A549 (cell line): ENCODE measurements around the gene KMO. TPM values are rescaled to one million over a fixed set of nuclear protein-coding genes. Genes with fewer than 3 reads are reported as not detected.

Experiments
- ATAC-seq, 2 experiments: fragments of 200-7000 bp in 1 of 2; fragments of >200 bp in 1 of 2; cut with Nextera tagmentation in 1 of 2; cut with Tn5 transposase in 1 of 2; 3 replicates each; pipeline versions ENCODE4 v1.8.0 to v1.9.1; 2018 to 2020; ENCODE audit warnings: mild to moderate bottlenecking in 1 of 2, moderate library complexity in 1 of 2
- CTCF ChIA-PET: fragments of 300-600 bp; sonication (Branson Sonifier 250); formaldehyde crosslinking; extraction: SDS; loops from one replicate; lab custom pipeline; 2021; ENCODE audit warnings: antibody characterized with exemption, inconsistent platforms; lab: Yijun Ruan, JAX
- POLR2A ChIA-PET: fragments of 350-600 bp; formaldehyde crosslinking; extraction: SDS; loops from one replicate; lab custom pipeline; 2021; ENCODE audit warnings: antibody characterized with exemption, inconsistent platforms; lab: Yijun Ruan, JAX
- DNase-seq, 2 experiments: peaks; one replicate each; pipeline versions ENCODE4 v3.0.0 to v3.0.0-alpha.2; 2011 to 2016; ENCODE audit warnings: low read depth in 1 of 2, low spot score in 1 of 2
- FAIRE-seq: peaks from 2 replicates; lab custom pipeline; 2011; peaks lifted over from hg19 to GRCh38; lab: Jason Lieb, UNC
- H3K27ac ChIP-seq, 2 experiments: fragments of >200 bp; sonication (Bioruptor Twin); formaldehyde crosslinking; 3 replicates each; pipeline ENCODE4 v1.5.1; 2016 to 2017
- H3K4me1 ChIP-seq: fragments of >200 bp; sonication (Bioruptor Twin); formaldehyde crosslinking; 3 replicates; pipeline ENCODE4 v1.6.1; 2016
- H3K4me2 ChIP-seq: fragments of >200 bp; sonication (Bioruptor Twin); formaldehyde crosslinking; 3 replicates; pipeline ENCODE4 v1.6.1; 2016
- H3K4me3 ChIP-seq: fragments of >200 bp; sonication (Bioruptor Twin); formaldehyde crosslinking; 3 replicates; pipeline ENCODE4 v1.5.1; 2016
- H3K9me3 ChIP-seq: fragments of >200 bp; sonication (Bioruptor Twin); formaldehyde crosslinking; 3 replicates; pipeline ENCODE4 v1.6.1; 2016
- CBX2 ChIP-seq: fragments of 200-600 bp; sonication (generic); IDR thresholded peaks from 2 replicates; pipeline ENCODE4 v1.6.1; 2016; ENCODE audit warnings: low read depth, mild to moderate bottlenecking, borderline replicate concordance
- EHMT2 ChIP-seq: fragments of 200-600 bp; sonication (generic); IDR thresholded peaks from 2 replicates; pipeline ENCODE4 v1.6.1; 2016; ENCODE audit warnings: antibody characterized with exemption, low read depth, mild to moderate bottlenecking, moderate library complexity
- FOXS1 ChIP-seq: fragments of 250-450 bp; sonication (Bioruptor Pico); IDR thresholded peaks from 2 replicates; pipeline ENCODE4 v1.5.0; 2020; ENCODE audit warnings: mild to moderate bottlenecking, moderate library complexity
- GATA3 ChIP-seq: IDR thresholded peaks from 2 replicates; pipeline ENCODE4 v1.6.1; 2012; ENCODE audit warnings: borderline replicate concordance
- HDAC2 ChIP-seq: fragments of 200-600 bp; sonication (generic); IDR thresholded peaks from 2 replicates; pipeline ENCODE4 v1.6.1; 2016
- HOXB5 ChIP-seq: fragments of 250-450 bp; sonication (Bioruptor Pico); IDR thresholded peaks from 2 replicates; pipeline ENCODE4 v1.5.0; 2020; ENCODE audit warnings: mild to moderate bottlenecking, moderate library complexity
- KDM5A ChIP-seq: fragments of 200-600 bp; sonication (generic); IDR thresholded peaks from 2 replicates; pipeline ENCODE4 v1.6.1; 2016; ENCODE audit warnings: antibody characterized with exemption, mild to moderate bottlenecking
- POLR2AphosphoS2 ChIP-seq: conservative IDR thresholded peaks from 2 replicates; pipeline ENCODE4 v1.6.1; 2012; ENCODE audit warnings: low read length, improper control_type of control experiment, inconsistent platforms
- RAD21 ChIP-seq, 2 experiments: fragments of >200 bp in 1 of 2; sonication (Bioruptor Twin) in 1 of 2; formaldehyde crosslinking in 1 of 2; IDR thresholded peaks in 1 of 2; conservative IDR thresholded peaks in 1 of 2; 2 replicates in 1 of 2; 3 replicates in 1 of 2; pipeline ENCODE4 v1.6.1; 2012 to 2018; ENCODE audit warnings: inconsistent platforms in 1 of 2
- RARB ChIP-seq: fragments of 250-450 bp; sonication (Bioruptor Pico); IDR thresholded peaks from 2 replicates; pipeline ENCODE4 v1.8.0; 2021; ENCODE audit warnings: mild to moderate bottlenecking, moderate library complexity
- RNF2 ChIP-seq: fragments of 200-600 bp; sonication (generic); IDR thresholded peaks from 2 replicates; pipeline ENCODE4 v1.6.1; 2016; ENCODE audit warnings: low read depth, mild to moderate bottlenecking, antibody characterized with exemption, moderate library complexity, borderline replicate concordance
- SMC3 ChIP-seq: fragments of >200 bp; sonication (Bioruptor Twin); formaldehyde crosslinking; IDR thresholded peaks from 3 replicates; pipeline ENCODE4 v1.6.1; 2018; ENCODE audit warnings: inconsistent platforms
- WGBS: methylation state at CpG from one replicate; pipeline ENCODE4 v1.1.6; 2017; ENCODE audit errors: missing lambda C conversion rate; 5-methylcytosine and 5-hydroxymethylcytosine counted together
- polyA plus RNA-seq, 4 experiments: library from polyadenylated mRNA; depleted of rRNA in 3 of 4; stranded (reverse); fragments of >200 nt; fragmentation: RNase III in 1 of 4; extraction: RNeasy Plus Mini Kit Qiagen cat#74134 plus additional on column Dnase treatment in 1 of 4; gene quantifications; 2 replicates in 3 of 4; 3 replicates in 1 of 4; pipeline ENCODE4 v1.2.3, GENCODE V29; 2011 to 2017
- TF ChIP-seq, protein P1 (sequence below): fragments of 200-600 bp; sonication (generic); IDR thresholded peaks from 2 replicates; pipeline ENCODE4 v1.6.1; 2016; ENCODE audit warnings: antibody characterized with exemption, mild to moderate bottlenecking, moderate library complexity
- TF ChIP-seq, protein P2 (sequence below): fragments of >200 bp; sonication (Bioruptor Twin); formaldehyde crosslinking; IDR thresholded peaks from 3 replicates; pipeline ENCODE4 v1.5.1; 2016
- TF ChIP-seq, protein P3 (sequence below): fragments of >200 bp; sonication (Bioruptor Twin); formaldehyde crosslinking; IDR thresholded peaks from 2 replicates; pipeline ENCODE4 v1.6.1; 2016
- TF ChIP-seq, protein P4 (sequence below): fragments of 450-650 bp; IDR thresholded peaks from 2 replicates; pipeline ENCODE4 v1.6.1; 2014; ENCODE audit warnings: antibody characterized with exemption

The KMO gene
- polyA plus RNA-seq, 2 of the 4 experiments (the other 2 are of a cell fraction) = 0.35 to 0.47 TPM

DNA sequence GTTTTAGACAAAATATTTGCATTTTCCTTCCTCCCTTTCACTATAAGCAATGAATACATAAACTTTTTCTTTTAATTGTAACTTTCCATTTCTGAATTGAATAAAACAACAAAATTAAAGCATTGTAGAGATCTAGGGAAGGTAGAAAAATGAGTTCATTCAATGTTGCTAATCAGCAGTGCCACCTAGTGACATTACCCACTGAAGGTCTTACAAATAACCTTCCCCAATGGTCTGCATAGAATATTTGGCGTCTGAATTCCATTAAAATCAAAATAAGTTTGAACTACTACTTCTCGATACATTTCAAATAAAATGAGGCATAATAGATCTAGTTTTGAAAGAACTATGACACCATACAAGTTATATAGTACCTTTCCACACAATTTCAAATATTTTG is 32.3 kb upstream of the KMO start:
- no peaks in the 10 kb centered on the region for H3K4me1 ChIP-seq
- H3K4me3 ChIP-seq = no peak overlapping the region
- TF ChIP-seq CBX2 (no peak), RARB (no peak), EHMT2 (no peak), GATA3 (no peak), POLR2AphosphoS2 (no peak), SMC3 (peak; percentile 60), RAD21 (conservative IDR thresholded peaks at IDR 0.05 in 1 of 2, IDR thresholded peaks at IDR 0.05 in 1 of 2) (peak; percentile 73 to 75)
- TF ChIP-seq, protein P1, sequence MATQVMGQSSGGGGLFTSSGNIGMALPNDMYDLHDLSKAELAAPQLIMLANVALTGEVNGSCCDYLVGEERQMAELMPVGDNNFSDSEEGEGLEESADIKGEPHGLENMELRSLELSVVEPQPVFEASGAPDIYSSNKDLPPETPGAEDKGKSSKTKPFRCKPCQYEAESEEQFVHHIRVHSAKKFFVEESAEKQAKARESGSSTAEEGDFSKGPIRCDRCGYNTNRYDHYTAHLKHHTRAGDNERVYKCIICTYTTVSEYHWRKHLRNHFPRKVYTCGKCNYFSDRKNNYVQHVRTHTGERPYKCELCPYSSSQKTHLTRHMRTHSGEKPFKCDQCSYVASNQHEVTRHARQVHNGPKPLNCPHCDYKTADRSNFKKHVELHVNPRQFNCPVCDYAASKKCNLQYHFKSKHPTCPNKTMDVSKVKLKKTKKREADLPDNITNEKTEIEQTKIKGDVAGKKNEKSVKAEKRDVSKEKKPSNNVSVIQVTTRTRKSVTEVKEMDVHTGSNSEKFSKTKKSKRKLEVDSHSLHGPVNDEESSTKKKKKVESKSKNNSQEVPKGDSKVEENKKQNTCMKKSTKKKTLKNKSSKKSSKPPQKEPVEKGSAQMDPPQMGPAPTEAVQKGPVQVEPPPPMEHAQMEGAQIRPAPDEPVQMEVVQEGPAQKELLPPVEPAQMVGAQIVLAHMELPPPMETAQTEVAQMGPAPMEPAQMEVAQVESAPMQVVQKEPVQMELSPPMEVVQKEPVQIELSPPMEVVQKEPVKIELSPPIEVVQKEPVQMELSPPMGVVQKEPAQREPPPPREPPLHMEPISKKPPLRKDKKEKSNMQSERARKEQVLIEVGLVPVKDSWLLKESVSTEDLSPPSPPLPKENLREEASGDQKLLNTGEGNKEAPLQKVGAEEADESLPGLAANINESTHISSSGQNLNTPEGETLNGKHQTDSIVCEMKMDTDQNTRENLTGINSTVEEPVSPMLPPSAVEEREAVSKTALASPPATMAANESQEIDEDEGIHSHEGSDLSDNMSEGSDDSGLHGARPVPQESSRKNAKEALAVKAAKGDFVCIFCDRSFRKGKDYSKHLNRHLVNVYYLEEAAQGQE = no peak
- TF ChIP-seq, protein P2, sequence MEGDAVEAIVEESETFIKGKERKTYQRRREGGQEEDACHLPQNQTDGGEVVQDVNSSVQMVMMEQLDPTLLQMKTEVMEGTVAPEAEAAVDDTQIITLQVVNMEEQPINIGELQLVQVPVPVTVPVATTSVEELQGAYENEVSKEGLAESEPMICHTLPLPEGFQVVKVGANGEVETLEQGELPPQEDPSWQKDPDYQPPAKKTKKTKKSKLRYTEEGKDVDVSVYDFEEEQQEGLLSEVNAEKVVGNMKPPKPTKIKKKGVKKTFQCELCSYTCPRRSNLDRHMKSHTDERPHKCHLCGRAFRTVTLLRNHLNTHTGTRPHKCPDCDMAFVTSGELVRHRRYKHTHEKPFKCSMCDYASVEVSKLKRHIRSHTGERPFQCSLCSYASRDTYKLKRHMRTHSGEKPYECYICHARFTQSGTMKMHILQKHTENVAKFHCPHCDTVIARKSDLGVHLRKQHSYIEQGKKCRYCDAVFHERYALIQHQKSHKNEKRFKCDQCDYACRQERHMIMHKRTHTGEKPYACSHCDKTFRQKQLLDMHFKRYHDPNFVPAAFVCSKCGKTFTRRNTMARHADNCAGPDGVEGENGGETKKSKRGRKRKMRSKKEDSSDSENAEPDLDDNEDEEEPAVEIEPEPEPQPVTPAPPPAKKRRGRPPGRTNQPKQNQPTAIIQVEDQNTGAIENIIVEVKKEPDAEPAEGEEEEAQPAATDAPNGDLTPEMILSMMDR = peak; percentile 72
- TF ChIP-seq, all 56 proteins: peak for 3
- DNase-seq (peak; percentile 24 to 52), FAIRE-seq (no peak), ATAC-seq (peak; percentile 62 to 64; a peak in 3 of 6 replicates)
- Histone ChIP-seq H3K4me2 (no peak overlapping the region), H3K27ac (no peak overlapping the region), H3K9me3 (no peaks in the 10 kb centered on the region)
- ChIA-PET POLR2A (no interaction called here), CTCF (interaction anchor here (0.6 to 1.5 kb wide), 3 partner anchors 10 to 768 kb away, joined by 4 read pairs; no protein-coding TSS in a partner anchor)
- WGBS = 52% methylated on average over 2 of the region's 2 CpGs

DNA sequence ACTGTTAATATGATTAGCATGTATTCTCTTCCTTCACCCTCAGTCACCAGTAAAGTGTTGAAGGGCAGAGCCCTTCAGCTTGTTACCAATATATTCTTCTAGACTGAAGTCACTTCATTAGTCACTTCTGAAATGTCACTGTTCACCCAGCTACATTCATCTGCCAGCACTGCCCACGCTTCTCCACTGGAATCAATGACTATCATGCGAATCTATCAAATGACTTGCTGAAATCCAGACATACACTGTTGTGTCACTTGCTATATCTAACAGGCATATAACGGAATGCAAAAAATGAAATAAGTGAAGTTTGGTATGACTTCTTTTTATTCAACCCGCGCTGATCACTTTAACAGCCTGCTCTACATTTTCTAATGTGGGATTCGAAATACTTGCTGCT is 28.7 kb upstream of the KMO start:
- TF ChIP-seq, protein P2 = no peak
- TF ChIP-seq KDM5A = no peak
- TF ChIP-seq, protein P3, sequence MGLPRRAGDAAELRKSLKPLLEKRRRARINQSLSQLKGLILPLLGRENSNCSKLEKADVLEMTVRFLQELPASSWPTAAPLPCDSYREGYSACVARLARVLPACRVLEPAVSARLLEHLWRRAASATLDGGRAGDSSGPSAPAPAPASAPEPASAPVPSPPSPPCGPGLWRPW = no peak
- TF ChIP-seq HOXB5 (CRISPR knock-in tag) = no peak
- TF ChIP-seq, protein P4, sequence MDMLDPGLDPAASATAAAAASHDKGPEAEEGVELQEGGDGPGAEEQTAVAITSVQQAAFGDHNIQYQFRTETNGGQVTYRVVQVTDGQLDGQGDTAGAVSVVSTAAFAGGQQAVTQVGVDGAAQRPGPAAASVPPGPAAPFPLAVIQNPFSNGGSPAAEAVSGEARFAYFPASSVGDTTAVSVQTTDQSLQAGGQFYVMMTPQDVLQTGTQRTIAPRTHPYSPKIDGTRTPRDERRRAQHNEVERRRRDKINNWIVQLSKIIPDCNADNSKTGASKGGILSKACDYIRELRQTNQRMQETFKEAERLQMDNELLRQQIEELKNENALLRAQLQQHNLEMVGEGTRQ = no peak
- TF ChIP-seq GATA3 = no peak
- no peak for TF ChIP-seq HDAC2
- no peak for TF ChIP-seq POLR2AphosphoS2
- no peak for TF ChIP-seq RNF2
- TF ChIP-seq FOXS1 = no peak
- WGBS = 95% methylated on average over 6 of the region's 6 CpGs
- Histone ChIP-seq H3K27ac (no peak overlapping the region), H3K9me3 (no peaks in the 10 kb centered on the region), H3K4me2 (no peak overlapping the region), H3K4me3 (no peak overlapping the region), H3K4me1 (no peaks in the 10 kb centered on the region)
- ChIA-PET POLR2A (no interaction called here), CTCF (interaction anchor here (2.1 kb wide), 1 partner anchor 615 kb away, joined by 12 read pairs; no protein-coding TSS in a partner anchor)
- no peak for DNase-seq
- no peak for ATAC-seq
- FAIRE-seq = no peak
